GM18868 (cell line): Measurements from ENCODE around the gene EHHADH.

Experiments used
- ATAC-seq: cut with Tn5 transposase; IDR thresholded peaks from one replicate; pipeline ENCODE4 v1.9.1; 2021; ENCODE audit warnings: mild to moderate bottlenecking, moderate library complexity; ENCODE audit not compliant: unreplicated experiment

EHHADH gene

DNA sequence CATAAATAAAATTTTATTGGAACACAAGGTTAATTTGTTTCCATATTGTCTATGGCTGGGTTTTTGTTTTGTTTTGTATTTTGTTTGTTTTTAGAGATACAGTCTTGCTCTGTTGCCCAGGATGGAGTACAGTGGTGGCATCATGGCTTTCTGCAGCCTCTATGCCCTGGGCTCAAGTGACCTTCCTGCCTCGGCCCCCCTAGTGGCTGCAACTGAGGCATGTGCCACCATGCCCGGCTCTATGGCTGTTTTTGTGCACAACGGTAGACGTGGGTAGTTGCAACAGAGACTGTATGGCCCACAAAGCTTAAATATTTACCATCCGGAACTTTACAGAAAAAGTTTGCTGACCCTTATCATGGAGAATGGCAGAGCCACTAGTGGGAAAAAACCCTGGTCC is 54.2 kb downstream of the EHHADH start:
- no peak for ATAC-seq

DNA sequence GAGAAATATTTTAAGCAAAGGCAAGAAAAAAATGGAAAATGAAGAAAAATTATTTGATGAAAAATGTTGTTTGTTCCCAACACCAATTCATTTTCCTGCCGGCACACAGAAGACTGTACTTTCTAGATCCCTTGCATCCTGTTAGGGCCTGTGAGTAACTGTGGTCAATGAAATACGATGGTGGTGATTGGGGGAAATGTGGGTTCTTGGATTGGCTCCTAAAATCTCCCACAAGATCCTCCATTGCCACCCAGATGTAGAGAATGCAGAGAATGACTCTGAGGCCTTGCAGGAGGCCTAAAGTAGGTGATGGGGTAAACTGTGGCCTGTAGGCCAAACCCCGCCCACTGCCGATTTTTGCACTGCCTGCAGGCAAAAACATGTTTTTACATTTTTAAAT is 54.6 kb downstream of the EHHADH start:
- ATAC-seq = no peak

DNA sequence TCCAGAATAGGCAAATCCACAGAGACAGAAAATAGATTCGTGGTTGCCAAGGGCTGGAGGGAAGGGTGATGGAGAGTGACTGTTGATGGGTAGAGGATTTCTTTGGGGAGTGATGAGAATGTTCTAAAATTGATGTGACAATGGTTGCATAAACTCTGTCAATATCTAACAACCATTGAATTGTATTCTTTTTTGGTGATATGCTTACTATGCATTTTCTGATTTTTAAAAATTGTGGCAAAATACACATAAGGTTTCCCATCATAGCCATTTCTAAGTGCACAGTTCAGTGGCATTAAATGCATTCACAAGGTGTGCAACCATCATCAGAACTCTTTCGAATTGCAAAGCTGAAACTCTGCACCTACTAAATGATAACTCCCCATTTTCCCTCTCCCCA is 56.8 kb downstream of the EHHADH start:
- no peak for ATAC-seq

GRCh38 chr3:185195652-185196051 is 58.2 kb downstream of the EHHADH start:
- ATAC-seq = no peak

DNA sequence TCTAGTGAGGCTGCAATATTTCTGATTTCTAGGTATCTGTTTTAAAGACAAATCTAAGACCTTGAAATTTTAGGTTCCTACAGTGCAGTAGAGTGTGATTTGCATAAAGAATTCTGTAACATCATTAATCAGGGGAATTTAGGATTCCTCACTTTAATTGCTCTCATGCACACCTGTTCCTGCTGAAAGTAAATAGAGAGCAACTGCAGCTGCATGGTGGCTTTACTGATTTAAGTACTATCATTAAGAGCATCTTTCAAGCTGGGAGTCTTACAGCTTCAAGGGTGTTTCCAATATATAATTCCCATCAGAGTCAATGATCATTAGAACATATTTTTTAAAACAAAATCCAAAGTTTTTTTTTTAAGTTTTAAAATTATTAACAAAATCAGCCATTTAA is 65.0 kb downstream of the EHHADH start:
- ATAC-seq = no peak

- no peak for ATAC-seq
Observed at GRCh38 chr3:185187391-185187790, 66.5 kb downstream of the EHHADH start.

GRCh38 chr3:185176750-185177359 is 77.0 kb downstream of the EHHADH start:
- ATAC-seq = no peak

DNA sequence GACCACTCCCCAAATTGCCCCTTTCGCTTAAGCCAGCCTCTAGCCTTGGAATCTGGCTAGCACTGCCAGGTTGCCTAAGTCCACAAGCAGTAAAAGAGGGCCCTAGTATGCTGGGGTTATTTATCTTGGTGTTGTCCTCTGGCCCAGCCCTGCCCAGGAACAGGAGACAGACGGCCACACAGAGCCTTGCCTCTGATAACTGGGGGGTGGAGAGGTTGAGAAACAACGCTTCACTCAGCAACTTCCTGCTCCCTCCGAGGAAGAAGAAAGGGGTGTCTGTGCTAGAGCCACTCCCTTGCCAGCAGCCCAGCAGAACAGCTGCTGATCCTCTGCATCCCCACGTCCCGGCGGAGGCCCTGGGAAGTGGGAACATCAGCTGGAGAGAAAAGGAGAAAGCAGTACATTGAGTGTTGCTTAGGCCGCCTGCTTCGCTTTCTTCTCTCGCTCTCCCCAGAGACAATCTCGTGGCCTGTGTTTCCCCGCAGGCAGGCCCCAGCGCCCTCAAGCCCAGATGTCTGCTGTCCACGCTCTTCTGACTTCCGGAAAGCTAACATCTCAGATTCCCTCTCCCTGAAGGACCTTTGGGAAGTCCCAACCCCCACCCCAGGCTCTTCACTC is 78.4 kb downstream of the EHHADH start:
- ATAC-seq = no peak

- ATAC-seq = no peak
Observed at GRCh38 chr3:185172086-185173049, 81.5 kb downstream of the EHHADH start.

GRCh38 chr3:185164428-185165217 is 89.2 kb downstream of the EHHADH start:
- no peak for ATAC-seq

- ATAC-seq = no peak
Observed at GRCh38 chr3:185162634-185163033, 91.2 kb downstream of the EHHADH start.

GRCh38 chr3:185161761-185162160 is 92.1 kb downstream of the EHHADH start:
- no peak for ATAC-seq

DNA sequence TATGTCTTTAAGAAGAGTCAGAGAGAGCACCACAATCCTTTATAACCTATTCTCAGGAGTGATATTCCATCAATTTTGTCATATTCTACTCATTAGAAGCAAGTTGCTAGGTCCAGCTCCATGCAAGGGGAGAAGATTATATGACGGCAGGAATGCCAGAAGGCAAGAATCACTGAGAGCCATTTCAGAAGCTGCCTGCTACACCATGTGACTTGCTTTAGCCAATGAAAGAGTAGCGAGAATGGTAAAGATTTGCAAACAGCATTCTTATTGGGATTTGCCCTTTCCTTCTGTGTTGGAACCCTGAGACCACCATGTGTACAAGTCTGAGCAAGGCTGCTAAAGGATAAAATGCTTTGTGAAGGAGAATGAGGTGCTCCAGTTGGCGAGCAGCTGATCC is 96.5 kb downstream of the EHHADH start:
- ATAC-seq = no peak

- ATAC-seq = no peak
Observed at GRCh38 chr3:185155678-185156077, 98.2 kb downstream of the EHHADH start.

DNA sequence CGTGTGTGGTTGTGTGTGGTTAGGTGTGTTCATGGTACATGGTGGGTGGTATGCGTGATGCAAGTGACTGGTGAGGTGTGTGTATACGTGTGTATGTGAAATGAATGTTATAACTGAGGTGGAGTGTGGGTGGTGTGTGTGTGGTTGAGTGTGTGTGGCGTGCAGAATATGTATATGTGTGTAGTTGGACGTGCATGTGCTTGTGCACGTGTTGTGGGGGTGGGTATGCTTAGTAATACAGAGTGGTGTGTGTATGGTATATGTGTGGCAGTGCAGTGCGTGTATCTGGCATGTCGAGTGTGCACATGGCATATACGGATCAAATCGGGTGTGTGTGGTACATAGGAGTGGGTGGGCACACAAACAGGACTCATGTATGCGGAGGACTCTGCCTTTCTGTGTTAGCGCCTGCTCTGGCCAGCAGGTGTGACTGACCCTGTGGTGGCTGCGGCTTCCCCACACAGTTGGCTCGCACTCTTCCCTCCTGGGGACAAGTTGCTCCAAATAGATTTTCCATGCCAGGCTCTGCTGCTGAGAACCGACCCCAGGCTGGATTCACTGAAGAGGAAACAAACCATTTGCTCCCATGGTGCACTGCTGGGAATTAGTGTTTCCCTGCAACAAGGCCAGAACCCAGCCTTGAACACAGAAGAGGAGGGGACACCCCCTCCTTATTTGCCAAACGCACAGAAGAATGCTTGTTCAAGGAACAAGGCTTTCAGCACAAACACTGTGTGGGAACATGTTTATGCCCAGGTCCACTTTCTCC is 99.8 kb downstream of the EHHADH start:
- no peak for ATAC-seq

DNA sequence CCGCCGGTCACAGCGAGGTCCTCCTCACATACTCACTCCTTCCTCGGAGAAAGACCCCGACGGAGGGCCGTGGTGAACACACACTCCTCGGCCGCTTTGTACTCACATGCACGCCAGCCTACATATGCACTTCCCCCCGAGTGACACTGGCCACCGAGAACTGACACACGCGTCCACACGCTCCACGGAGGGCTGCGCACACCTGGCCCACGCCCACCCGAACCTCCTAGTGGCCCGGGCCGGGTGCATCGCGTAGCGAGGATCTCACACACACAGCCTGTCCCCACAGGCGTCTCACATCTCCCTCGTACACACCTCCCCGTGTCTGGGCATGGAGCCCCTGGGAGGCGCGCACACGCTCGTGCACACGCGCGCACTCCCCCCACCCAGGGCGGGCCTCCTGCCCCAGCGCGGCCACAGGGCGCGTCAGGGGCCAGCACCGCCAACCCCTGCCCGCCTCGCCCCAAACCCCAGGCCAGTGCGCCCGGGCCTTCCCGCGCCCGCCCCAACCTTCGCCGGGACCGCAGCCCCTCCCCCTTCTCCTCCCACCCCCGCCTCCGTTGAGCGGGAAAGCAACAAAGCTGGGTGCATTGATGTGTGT is 100.6 kb downstream of the EHHADH start:
- no peak for ATAC-seq

GRCh38 chr3:185152410-185153170 is 101.3 kb downstream of the EHHADH start, which contains the start of gene C3orf70:
TSS of gene C3orf70 (minus strand) at chr3:185153060. CDS start at chr3:185152823, 237 bp downstream.
- peak; percentile 46 for ATAC-seq

DNA sequence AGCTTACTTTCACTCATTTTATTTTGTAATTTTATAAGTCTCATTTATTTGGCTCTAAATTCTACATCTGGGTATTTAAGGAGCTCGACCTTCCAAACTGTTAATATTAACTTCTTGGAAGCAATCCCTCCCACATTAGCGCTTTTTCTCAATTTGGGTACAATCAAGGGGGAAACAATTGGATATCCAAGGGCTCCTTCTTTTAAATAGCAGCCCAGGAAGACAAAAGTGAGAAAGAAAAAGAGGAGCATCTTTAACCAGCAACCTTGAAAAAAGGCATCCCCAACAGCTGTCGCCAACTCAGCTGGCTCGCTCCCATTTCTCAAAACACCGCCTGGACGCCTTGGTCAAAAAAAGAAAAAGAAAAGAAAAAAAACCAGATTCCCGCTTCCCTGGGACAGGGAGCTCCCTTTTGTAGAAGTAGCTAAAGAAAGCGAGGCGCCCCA is 101.9 kb downstream of the EHHADH start:
- no peak for ATAC-seq
